ENCODE results near the gene PGF.

GRCh38 chr14:74947353-74948227, 7.8 kb downstream of the PGF start:
- TF ChIP-seq YY1 (IDR thresholded peaks at IDR 0.05; ENCODE audit: insufficient read depth, insufficient read length) (no peak), ZNF274 (IDR thresholded peaks at IDR 0.05; ENCODE audit: low read depth, low read length) (no peak), SUZ12 (IDR thresholded peaks at IDR 0.05; ENCODE audit: extremely low read depth, insufficient read depth, insufficient read length) (no peak)
